RKO (cell line): Measurements from ENCODE around the gene INMT.
A peak's percentile ranks its signal among the peaks of the same experiment; 100 is the strongest.

ENCODE experiments used
- DNase-seq: peaks from one replicate; pipeline ENCODE4 v3.0.0-alpha.2; 2016; ENCODE audit warnings: low spot score

Gene INMT

GRCh38 chr7:30728591-30729100 is 23.3 kb upstream of the INMT start:
- DNase-seq, result no peak

- DNase-seq, result no peak
These were observed 22.3 kb upstream of the INMT start for GRCh38 chr7:30729642-30730041.

GRCh38 chr7:30730097-30730496 is 21.8 kb upstream of the INMT start:
- no peak for DNase-seq

GRCh38 chr7:30730996-30731395 is 20.9 kb upstream of the INMT start:
- no peak for DNase-seq

GRCh38 chr7:30731581-30731980 is 20.4 kb upstream of the INMT start:
- no peak for DNase-seq

- no peak for DNase-seq
These were observed 19.3 kb upstream of the INMT start for GRCh38 chr7:30732606-30733005.

- DNase-seq, result no peak
These were observed 18.7 kb upstream of the INMT start for GRCh38 chr7:30733216-30733615.

- no peak for DNase-seq
These were observed 18.2 kb upstream of the INMT start for GRCh38 chr7:30733691-30734090.

- DNase-seq, result no peak
These were observed 17.4 kb upstream of the INMT start for GRCh38 chr7:30734497-30734896.

GRCh38 chr7:30735631-30736030 is 16.3 kb upstream of the INMT start:
- no peak for DNase-seq

- no peak for DNase-seq
These were observed 15.6 kb upstream of the INMT start for GRCh38 chr7:30736291-30736690.

- DNase-seq, result no peak
These were observed 13.7 kb upstream of the INMT start for GRCh38 chr7:30738026-30738915.

GRCh38 chr7:30739691-30740090 is 12.2 kb upstream of the INMT start:
- no peak for DNase-seq

GRCh38 chr7:30740417-30741181 is 11.3 kb upstream of the INMT start:
- DNase-seq, result peak; percentile 48

GRCh38 chr7:30741289-30741688 is 10.6 kb upstream of the INMT start:
- DNase-seq, result no peak

- no peak for DNase-seq
These were observed 8.4 kb upstream of the INMT start for GRCh38 chr7:30743371-30744074.

GRCh38 chr7:30744075-30744417 is 7.9 kb upstream of the INMT start:
- no peak for DNase-seq

- DNase-seq, result no peak
These were observed 6.5 kb upstream of the INMT start for GRCh38 chr7:30745261-30745941.

- no peak for DNase-seq
These were observed 1.9 kb upstream of the INMT start for GRCh38 chr7:30750010-30750409.

GRCh38 chr7:30750683-30751650 is 968 bp upstream of the INMT start:
- no peak for DNase-seq

GRCh38 chr7:30752484-30752883 is 549 bp downstream of the INMT start:
- DNase-seq, result no peak
